Liver (tissue), 9 donors: ENCODE results near the gene LYZL6. TPM values are rescaled to one million over a fixed set of nuclear protein-coding genes. Genes with fewer than 3 reads are reported as not detected.
A peak's percentile ranks its signal among the peaks of the same experiment; 100 is the strongest.

ENCODE experiments used
- DNase-seq: peaks from one replicate; pipeline ENCODE4 v3.0.0-alpha.2; 2017; ENCODE audit warnings: low spot score
- H3K27ac ChIP-seq, 2 donors: one replicate each; pipeline ENCODE4 v1.7.0; 2013; ENCODE audit warnings: inconsistent platforms in 2 of 2, low read length in 2 of 2, control low read depth in 1 of 2, low read depth in 1 of 2, mild to moderate bottlenecking in 1 of 2
- H3K27me3 ChIP-seq, 4 donors: one replicate each; pipeline versions ENCODE4 v1.6.1 to v1.7.0; 2013; ENCODE audit warnings: low read length in 3 of 4, inconsistent platforms in 1 of 4, mild to moderate bottlenecking in 1 of 4, moderate library complexity in 1 of 4; ENCODE audit not compliant: control insufficient read depth in 4 of 4, insufficient read depth in 4 of 4
- H3K36me3 ChIP-seq, 4 donors: one replicate each; pipeline versions ENCODE4 v1.6.1 to v1.7.0; 2013; ENCODE audit warnings: low read length in 3 of 4, mild to moderate bottlenecking in 3 of 4, low read depth in 1 of 4, moderate library complexity in 1 of 4; ENCODE audit not compliant: control insufficient read depth in 4 of 4, insufficient read depth in 3 of 4
- H3K4me1 ChIP-seq, 4 donors: one replicate each; pipeline versions ENCODE4 v1.6.1 to v1.7.0; 2013; ENCODE audit warnings: low read length in 3 of 4, mild to moderate bottlenecking in 3 of 4, moderate library complexity in 1 of 4; ENCODE audit not compliant: control insufficient read depth in 4 of 4, insufficient read depth in 4 of 4
- H3K4me3 ChIP-seq, 3 donors: one replicate each; pipeline versions ENCODE4 v1.6.1 to v1.7.0; 2013; ENCODE audit warnings: low read length in 3 of 3, control low read depth in 1 of 3, low read depth in 1 of 3, mild to moderate bottlenecking in 1 of 3
- H3K9ac ChIP-seq, 2 donors: one replicate each; pipeline ENCODE4 v1.7.0; 2013; ENCODE audit warnings: low read length in 2 of 2, mild to moderate bottlenecking in 2 of 2, moderate library complexity in 2 of 2, control low read depth in 1 of 2, low read depth in 1 of 2
- H3K9me3 ChIP-seq, 4 donors: one replicate each; pipeline versions ENCODE4 v1.6.1 to v1.7.0; 2013; ENCODE audit warnings: low read length in 3 of 4; ENCODE audit not compliant: control insufficient read depth in 4 of 4
- EGR1 ChIP-seq, 2 donors: IDR thresholded peaks; 2 replicates each; pipeline ENCODE4 v1.6.1; 2016 to 2018; ENCODE audit warnings: antibody characterized with exemption in 2 of 2, low read depth in 2 of 2
- FOXA1 ChIP-seq: IDR thresholded peaks from 2 replicates; pipeline ENCODE4 v1.6.1; 2016; ENCODE audit warnings: antibody characterized with exemption
- FOXA2 ChIP-seq: IDR thresholded peaks from 2 replicates; pipeline ENCODE4 v1.6.1; 2016; ENCODE audit warnings: antibody characterized with exemption
- GABPA ChIP-seq, 2 donors: IDR thresholded peaks in 1 of 2; conservative IDR thresholded peaks in 1 of 2; 2 replicates each; pipeline ENCODE4 v1.6.1; 2016; ENCODE audit warnings: antibody characterized with exemption in 2 of 2, mild to moderate bottlenecking in 1 of 2, moderate library complexity in 1 of 2
- HNF4A ChIP-seq, 2 donors: conservative IDR thresholded peaks; 2 replicates each; pipeline ENCODE4 v1.6.1; 2016; ENCODE audit warnings: antibody characterized with exemption in 2 of 2, mild to moderate bottlenecking in 2 of 2
- HNF4G ChIP-seq: IDR thresholded peaks from 2 replicates; pipeline ENCODE4 v1.6.1; 2016; ENCODE audit warnings: antibody characterized with exemption
- JUND ChIP-seq, 2 donors: IDR thresholded peaks; 2 replicates each; pipeline ENCODE4 v1.6.1; 2016; ENCODE audit warnings: antibody characterized with exemption in 2 of 2
- NR2F2 ChIP-seq: IDR thresholded peaks from 2 replicates; pipeline ENCODE4 v1.6.1; 2016; ENCODE audit warnings: antibody characterized with exemption
- RAD21 ChIP-seq, 2 donors: IDR thresholded peaks; 2 replicates each; pipeline ENCODE4 v1.6.1; 2016; ENCODE audit warnings: antibody characterized with exemption in 2 of 2, mild to moderate bottlenecking in 2 of 2
- RXRA ChIP-seq, 2 donors: IDR thresholded peaks; 2 replicates each; pipeline ENCODE4 v1.6.1; 2017 to 2018; ENCODE audit warnings: antibody characterized with exemption in 2 of 2, mild to moderate bottlenecking in 1 of 2
- SP1 ChIP-seq: IDR thresholded peaks from 2 replicates; pipeline ENCODE4 v1.6.1; 2018; ENCODE audit warnings: antibody characterized with exemption, mild to moderate bottlenecking
- TAF1 ChIP-seq: conservative IDR thresholded peaks from 2 replicates; pipeline ENCODE4 v1.6.1; 2016; ENCODE audit warnings: antibody characterized with exemption, mild to moderate bottlenecking
- YY1 ChIP-seq: IDR thresholded peaks from 2 replicates; pipeline ENCODE4 v1.6.1; 2016; ENCODE audit warnings: antibody characterized with exemption, mild to moderate bottlenecking
- WGBS: extraction: QIAGEN DNeasy Blood & Tissue Kit; methylation state at CpG from one replicate; pipeline ENCODE4 v1.1.7; 2013; 5-methylcytosine and 5-hydroxymethylcytosine counted together
- polyA plus RNA-seq, 2 donors: library from polyadenylated mRNA; stranded (reverse) in 1 of 2; unstranded in 1 of 2; fragments of 200-250 nt in 1 of 2; fragments of >200 nt in 1 of 2; fragmentation: Nextera tagmentation in 1 of 2; extraction: Ambion mirVana in 1 of 2; gene quantifications; one replicate each; pipeline versions ENCODE4 v1.2.1 to v1.2.3, GENCODE V29; 2013 to 2015
- total RNA-seq, 2 donors: library from RNA; depleted of rRNA; stranded (reverse); fragments of >200 nt; gene quantifications; one replicate each; pipeline ENCODE4 v1.2.3, GENCODE V29; 2014
- TF ChIP-seq, protein P1 (sequence below): IDR thresholded peaks from 2 replicates; pipeline ENCODE4 v1.6.1; 2016; ENCODE audit warnings: antibody characterized with exemption
- TF ChIP-seq, protein P2 (sequence below): IDR thresholded peaks from 2 replicates; pipeline ENCODE4 v1.6.1; 2016; ENCODE audit warnings: antibody characterized with exemption, mild to moderate bottlenecking
- TF ChIP-seq, protein P3 (sequence below): fragments of 150-350 bp; IDR thresholded peaks from 2 replicates; pipeline ENCODE4 v1.5.1; 2017; ENCODE audit warnings: improper control_type of control experiment, low read depth, low read length; ENCODE audit not compliant: missing input control
- TF ChIP-seq, protein P4 (sequence below): IDR thresholded peaks from 2 replicates; pipeline ENCODE4 v1.6.1; 2016; ENCODE audit warnings: antibody characterized with exemption
- donor health status: healthy.
- donor health status: healthy.
- donor health status: healthy.
- donor health status: healthy.
- donor health status: healthy.

Gene LYZL6, protein sequence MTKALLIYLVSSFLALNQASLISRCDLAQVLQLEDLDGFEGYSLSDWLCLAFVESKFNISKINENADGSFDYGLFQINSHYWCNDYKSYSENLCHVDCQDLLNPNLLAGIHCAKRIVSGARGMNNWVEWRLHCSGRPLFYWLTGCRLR
- not detected for total RNA-seq
- not detected for polyA plus RNA-seq

DNA sequence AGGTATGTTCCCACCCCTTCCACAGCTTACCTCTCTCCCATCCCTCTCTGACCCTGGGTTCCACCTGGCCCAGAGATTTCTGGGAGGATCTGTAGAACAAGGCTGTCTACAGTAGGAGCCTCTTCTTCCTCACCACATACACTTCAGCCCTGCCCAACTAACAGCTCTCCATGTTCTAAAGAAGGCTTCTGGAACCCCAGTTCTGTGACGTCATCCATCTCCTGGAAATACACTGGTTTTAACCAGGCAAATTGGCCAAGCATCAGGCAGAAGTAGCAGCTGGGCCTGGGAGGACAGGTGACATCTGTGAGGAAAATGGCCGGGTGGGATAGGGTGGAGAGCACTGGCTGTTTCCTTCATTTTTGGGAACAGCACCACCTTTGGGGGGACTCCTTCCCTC, at the start of gene LYZL6:
Gene LYZL6, minus strand, starts transcription at position 177 of the 400 bp plus-strand sequence. CDS start 4,357 bp downstream, outside the sequence.
- DNase-seq = no peak
- no peak within 1 kb of the TSS for H3K27ac ChIP-seq
- TF ChIP-seq, protein P1, sequence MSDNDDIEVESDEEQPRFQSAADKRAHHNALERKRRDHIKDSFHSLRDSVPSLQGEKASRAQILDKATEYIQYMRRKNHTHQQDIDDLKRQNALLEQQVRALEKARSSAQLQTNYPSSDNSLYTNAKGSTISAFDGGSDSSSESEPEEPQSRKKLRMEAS = no peak
- TF ChIP-seq TAF1 (no peak), FOXA2 (no peak), JUND (IDR thresholded peaks at IDR 0.05) (no peak), RXRA (IDR thresholded peaks at IDR 0.05) (no peak), EGR1 (IDR thresholded peaks at IDR 0.05; ENCODE audit: low read depth in 2 of 2) (no peak), FOXA1 (no peak)
- TF ChIP-seq, protein P2, sequence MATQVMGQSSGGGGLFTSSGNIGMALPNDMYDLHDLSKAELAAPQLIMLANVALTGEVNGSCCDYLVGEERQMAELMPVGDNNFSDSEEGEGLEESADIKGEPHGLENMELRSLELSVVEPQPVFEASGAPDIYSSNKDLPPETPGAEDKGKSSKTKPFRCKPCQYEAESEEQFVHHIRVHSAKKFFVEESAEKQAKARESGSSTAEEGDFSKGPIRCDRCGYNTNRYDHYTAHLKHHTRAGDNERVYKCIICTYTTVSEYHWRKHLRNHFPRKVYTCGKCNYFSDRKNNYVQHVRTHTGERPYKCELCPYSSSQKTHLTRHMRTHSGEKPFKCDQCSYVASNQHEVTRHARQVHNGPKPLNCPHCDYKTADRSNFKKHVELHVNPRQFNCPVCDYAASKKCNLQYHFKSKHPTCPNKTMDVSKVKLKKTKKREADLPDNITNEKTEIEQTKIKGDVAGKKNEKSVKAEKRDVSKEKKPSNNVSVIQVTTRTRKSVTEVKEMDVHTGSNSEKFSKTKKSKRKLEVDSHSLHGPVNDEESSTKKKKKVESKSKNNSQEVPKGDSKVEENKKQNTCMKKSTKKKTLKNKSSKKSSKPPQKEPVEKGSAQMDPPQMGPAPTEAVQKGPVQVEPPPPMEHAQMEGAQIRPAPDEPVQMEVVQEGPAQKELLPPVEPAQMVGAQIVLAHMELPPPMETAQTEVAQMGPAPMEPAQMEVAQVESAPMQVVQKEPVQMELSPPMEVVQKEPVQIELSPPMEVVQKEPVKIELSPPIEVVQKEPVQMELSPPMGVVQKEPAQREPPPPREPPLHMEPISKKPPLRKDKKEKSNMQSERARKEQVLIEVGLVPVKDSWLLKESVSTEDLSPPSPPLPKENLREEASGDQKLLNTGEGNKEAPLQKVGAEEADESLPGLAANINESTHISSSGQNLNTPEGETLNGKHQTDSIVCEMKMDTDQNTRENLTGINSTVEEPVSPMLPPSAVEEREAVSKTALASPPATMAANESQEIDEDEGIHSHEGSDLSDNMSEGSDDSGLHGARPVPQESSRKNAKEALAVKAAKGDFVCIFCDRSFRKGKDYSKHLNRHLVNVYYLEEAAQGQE = no peak
- TF ChIP-seq, protein P3, sequence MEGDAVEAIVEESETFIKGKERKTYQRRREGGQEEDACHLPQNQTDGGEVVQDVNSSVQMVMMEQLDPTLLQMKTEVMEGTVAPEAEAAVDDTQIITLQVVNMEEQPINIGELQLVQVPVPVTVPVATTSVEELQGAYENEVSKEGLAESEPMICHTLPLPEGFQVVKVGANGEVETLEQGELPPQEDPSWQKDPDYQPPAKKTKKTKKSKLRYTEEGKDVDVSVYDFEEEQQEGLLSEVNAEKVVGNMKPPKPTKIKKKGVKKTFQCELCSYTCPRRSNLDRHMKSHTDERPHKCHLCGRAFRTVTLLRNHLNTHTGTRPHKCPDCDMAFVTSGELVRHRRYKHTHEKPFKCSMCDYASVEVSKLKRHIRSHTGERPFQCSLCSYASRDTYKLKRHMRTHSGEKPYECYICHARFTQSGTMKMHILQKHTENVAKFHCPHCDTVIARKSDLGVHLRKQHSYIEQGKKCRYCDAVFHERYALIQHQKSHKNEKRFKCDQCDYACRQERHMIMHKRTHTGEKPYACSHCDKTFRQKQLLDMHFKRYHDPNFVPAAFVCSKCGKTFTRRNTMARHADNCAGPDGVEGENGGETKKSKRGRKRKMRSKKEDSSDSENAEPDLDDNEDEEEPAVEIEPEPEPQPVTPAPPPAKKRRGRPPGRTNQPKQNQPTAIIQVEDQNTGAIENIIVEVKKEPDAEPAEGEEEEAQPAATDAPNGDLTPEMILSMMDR = no peak
- TF ChIP-seq, protein P4, sequence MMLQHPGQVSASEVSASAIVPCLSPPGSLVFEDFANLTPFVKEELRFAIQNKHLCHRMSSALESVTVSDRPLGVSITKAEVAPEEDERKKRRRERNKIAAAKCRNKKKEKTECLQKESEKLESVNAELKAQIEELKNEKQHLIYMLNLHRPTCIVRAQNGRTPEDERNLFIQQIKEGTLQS = no peak
- no peaks in the 10 kb centered on the region for H3K4me1 ChIP-seq
- H3K36me3 ChIP-seq = no peaks in the 10 kb centered on the region
- no peak within 1 kb of the TSS for H3K4me3 ChIP-seq
- no peaks in the 10 kb centered on the region for H3K27me3 ChIP-seq
- no peak within 1 kb of the TSS for H3K9ac ChIP-seq
- no peaks in the 10 kb centered on the region for H3K9me3 ChIP-seq
- 91% methylated on average over 2 of the region's 2 CpGs for WGBS

DNA sequence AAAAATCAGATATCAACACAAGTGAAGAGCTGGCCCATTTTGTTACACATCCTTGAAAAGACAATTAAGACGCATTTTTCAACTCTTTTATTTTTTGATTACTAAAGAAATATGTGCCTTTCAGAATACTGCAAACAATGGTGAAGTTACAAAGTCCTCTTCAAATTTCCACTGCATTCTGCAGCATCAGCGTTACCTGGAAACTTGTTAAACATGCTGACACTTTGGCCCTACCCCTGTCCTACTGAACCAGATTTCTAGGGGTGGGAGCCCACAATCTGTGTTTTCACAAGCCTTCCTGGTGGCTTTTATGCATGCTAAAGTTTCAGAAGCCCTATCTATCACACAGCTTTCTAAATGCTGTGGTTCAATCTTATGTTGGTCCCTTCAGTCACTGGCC, 47.6 kb upstream of the LYZL6 start:
- Histone ChIP-seq H3K36me3 (peaks cover 0 to 2% (median 0%) of the 10 kb centered on the region in 4 donors), H3K27me3 (no peaks in the 10 kb centered on the region), H3K9ac (no peak overlapping the region), H3K27ac (peak overlapping the region; percentile 62 to 66), H3K4me3 (no peak overlapping the region), H3K9me3 (no peaks in the 10 kb centered on the region), H3K4me1 (peaks cover 3 to 36% (median 20%) of the 10 kb centered on the region in 4 donors)
- 31% methylated on average over 2 of the region's 2 CpGs for WGBS
- no peak for DNase-seq
- TF ChIP-seq YY1 (peak; percentile 64), FOXA2 (no peak), TAF1 (no peak), RXRA (IDR thresholded peaks at IDR 0.05) (peak; percentile 76 to 89), HNF4G (peak; percentile 88), HNF4A (conservative IDR thresholded peaks at IDR 0.05) (peak; percentile 92 to 95), NR2F2 (no peak), SP1 (peak; percentile 87), EGR1 (IDR thresholded peaks at IDR 0.05; ENCODE audit: low read depth in 2 of 2) (peak; percentile 38 to 76), RAD21 (IDR thresholded peaks at IDR 0.05) (peak; percentile 41 to 53), FOXA1 (no peak), GABPA (IDR thresholded peaks at IDR 0.05 in 1 of 2, conservative IDR thresholded peaks at IDR 0.05 in 1 of 2) (no peak)
- TF ChIP-seq, protein P3 = no peak
- TF ChIP-seq, protein P2 = peak; percentile 55
- TF ChIP-seq, protein P1 = no peak
